GM12875 (cell line): ENCODE data around the gene FMO4.

Experiments used
- H3K4me3 ChIP-seq: one replicate; pipeline ENCODE4 v1.5.1; 2011; ENCODE audit warnings: low read depth, low read length, control low read depth
- TF ChIP-seq, protein P1 (sequence below): IDR thresholded peaks from 2 replicates; pipeline ENCODE4 v1.5.1; 2011; ENCODE audit warnings: low read depth, mild to moderate bottlenecking, control low read depth, inconsistent platforms, low read length, moderate library complexity, borderline replicate concordance; ENCODE audit not compliant: insufficient read depth

Gene FMO4

DNA sequence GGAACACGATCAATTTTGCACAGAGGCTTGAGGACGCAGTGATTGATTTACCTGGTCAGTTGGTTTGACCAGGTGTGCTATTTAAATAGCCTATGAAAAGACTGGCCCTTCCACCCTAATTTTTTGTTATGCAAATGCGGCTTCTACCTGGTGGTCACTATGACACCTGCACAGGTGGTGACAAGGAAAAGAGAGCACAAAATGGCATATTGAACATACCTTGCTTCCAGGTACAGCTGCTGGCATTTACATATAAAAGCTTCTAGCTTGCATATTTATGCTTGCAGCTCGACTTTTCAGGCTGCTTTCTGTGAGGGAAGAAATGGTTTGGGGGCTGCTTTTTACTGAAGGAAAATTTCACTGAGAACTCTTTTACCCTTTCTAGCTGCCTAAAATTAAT lies 15.3 kb upstream of the FMO4 start:
- no peak overlapping the region for H3K4me3 ChIP-seq
- TF ChIP-seq, protein P1, sequence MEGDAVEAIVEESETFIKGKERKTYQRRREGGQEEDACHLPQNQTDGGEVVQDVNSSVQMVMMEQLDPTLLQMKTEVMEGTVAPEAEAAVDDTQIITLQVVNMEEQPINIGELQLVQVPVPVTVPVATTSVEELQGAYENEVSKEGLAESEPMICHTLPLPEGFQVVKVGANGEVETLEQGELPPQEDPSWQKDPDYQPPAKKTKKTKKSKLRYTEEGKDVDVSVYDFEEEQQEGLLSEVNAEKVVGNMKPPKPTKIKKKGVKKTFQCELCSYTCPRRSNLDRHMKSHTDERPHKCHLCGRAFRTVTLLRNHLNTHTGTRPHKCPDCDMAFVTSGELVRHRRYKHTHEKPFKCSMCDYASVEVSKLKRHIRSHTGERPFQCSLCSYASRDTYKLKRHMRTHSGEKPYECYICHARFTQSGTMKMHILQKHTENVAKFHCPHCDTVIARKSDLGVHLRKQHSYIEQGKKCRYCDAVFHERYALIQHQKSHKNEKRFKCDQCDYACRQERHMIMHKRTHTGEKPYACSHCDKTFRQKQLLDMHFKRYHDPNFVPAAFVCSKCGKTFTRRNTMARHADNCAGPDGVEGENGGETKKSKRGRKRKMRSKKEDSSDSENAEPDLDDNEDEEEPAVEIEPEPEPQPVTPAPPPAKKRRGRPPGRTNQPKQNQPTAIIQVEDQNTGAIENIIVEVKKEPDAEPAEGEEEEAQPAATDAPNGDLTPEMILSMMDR, result no peak

GRCh38 chr1:171299342-171299741 lies 14.6 kb upstream of the FMO4 start:
- H3K4me3 ChIP-seq, result no peak overlapping the region
- TF ChIP-seq, protein P1, result no peak

DNA sequence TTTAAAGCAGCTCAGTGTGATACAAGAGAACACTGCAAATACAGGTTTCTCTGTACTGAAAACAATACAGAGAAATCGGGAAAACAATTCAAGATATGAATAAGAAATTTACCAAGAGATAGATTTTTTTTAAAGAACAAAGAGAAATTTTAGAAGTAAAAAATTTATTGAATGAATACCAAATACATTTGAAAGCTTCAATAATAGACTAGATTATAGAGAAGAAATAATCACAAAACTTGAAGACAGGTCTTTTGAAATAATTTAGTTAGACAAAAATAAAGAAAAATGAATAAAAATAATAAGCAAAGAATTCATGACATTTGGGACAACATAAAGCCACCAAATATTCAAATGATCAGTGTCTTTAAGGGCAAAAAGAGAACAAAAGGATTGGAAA lies 13.6 kb upstream of the FMO4 start:
- TF ChIP-seq, protein P1, result no peak
- H3K4me3 ChIP-seq, result no peak overlapping the region

DNA sequence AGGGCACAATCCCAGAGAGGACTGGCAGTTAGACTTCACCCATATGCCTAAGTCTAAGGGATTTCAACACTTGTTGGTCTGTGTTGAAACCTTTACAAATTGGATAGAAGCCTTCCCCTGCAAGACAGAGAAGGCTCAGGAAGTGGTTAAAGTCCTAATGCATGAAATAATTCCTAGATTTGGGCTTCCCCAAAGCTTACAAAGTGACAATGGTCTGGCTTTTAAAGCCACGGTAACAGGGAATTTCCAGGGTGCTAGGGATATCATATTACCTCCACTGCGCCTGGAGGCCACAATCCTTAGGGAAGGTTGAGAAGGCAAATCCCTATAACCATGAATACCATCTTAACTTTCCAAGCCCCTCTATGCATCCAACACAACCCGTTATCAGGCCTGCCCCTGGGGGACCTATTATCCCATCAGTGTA lies 3.3 kb upstream of the FMO4 start:
- TF ChIP-seq, protein P1, result no peak
- H3K4me3 ChIP-seq, result no peak overlapping the region

DNA sequence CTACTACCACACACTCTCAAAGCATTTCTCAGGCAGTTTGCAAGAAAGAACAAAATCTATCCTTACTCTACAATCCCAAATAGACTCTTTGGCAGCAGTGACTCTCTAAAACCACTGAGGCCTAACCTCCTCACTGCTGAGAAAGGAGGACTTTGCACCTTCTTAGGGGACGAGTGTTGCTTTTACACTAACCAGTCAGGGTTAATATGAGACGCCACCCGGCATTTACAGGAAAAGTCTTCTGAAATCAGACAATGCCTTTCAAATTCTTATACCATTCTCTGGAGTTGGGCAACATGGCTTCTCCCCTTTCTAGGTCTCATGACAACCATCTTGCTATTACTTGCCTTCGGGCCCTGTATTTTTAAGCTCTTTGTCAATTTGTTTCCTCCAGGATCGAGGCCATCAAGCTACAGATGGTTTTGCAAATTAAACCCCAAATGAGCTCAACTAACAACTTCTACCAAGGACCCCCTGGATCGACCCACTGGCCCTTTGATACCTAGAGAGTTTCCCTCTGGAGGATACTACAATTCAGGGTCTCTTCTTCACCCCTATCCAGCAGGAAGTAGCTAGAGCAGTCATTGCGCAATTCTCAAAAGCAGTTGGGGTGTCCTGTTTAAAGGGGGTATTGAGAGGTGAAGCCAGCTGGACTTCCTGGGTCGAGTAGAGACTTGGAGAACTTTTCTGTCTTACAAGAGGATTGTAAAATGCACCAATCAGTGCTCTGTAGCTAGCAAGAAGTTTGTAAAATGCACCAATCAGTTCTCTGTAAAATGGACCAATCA lies 2.0 kb upstream of the FMO4 start:
- H3K4me3 ChIP-seq, result no peak overlapping the region
- TF ChIP-seq, protein P1, result no peak

GRCh38 chr1:171313319-171313834 lies 606 bp upstream of the FMO4 start:
- H3K4me3 ChIP-seq, result no peak overlapping the region
- TF ChIP-seq, protein P1, result no peak

DNA sequence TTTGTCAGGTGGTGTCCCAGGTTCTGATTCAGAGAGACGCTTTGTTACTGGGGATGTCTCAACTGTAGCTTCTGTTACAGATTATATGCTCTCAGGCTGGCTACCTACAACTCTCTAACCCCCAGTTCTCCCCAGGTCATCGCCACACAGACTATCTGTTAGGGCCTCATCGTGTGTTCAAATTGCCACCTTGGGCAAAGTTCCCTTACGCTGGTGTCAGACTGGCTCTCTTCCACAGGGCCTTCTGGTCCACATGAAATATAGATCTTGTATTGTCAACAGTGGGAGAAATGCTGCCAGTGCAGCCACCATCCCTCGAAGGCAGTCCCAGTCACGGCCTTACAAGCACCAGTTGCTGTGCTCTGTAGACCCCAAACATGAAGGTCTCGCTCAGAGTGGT lies 15.3 kb downstream of the FMO4 start:
- no peak overlapping the region for H3K4me3 ChIP-seq
- TF ChIP-seq, protein P1, result no peak
